RWPE1 (cell line): ENCODE data around the gene HSFX3.
"Not testable (repeated sequence)": the region's sequence is repeated elsewhere in the genome, so short reads cannot be mapped to it uniquely, and the experiment has no call there.

ENCODE experiments used
- CTCF ChIA-PET: fragments of 350-600 bp; sonication (Branson Sonifier 250); formaldehyde crosslinking; extraction: SDS; loops from one replicate; lab custom pipeline; 2021; lab: Yijun Ruan, JAX
- POLR2A ChIA-PET: fragments of 400-600 bp; formaldehyde crosslinking; extraction: SDS; loops from one replicate; lab custom pipeline; 2020; ENCODE audit warnings: antibody characterized with exemption; ENCODE audit not compliant: low non-redundant PET; lab: Yijun Ruan, JAX
- DNase-seq: peaks from one replicate; pipeline ENCODE4 v3.0.0; 2012; ENCODE audit warnings: low spot score
- H3K27ac ChIP-seq: fragments of 450-650 bp; 2 replicates; pipeline ENCODE4 v1.5.1; 2017
- TF ChIP-seq, protein P1 (sequence below): fragments of 450-650 bp; conservative IDR thresholded peaks from 2 replicates; pipeline ENCODE4 v1.5.1; 2017; ENCODE audit warnings: low read depth, mild to moderate bottlenecking

HSFX3 gene

DNA sequence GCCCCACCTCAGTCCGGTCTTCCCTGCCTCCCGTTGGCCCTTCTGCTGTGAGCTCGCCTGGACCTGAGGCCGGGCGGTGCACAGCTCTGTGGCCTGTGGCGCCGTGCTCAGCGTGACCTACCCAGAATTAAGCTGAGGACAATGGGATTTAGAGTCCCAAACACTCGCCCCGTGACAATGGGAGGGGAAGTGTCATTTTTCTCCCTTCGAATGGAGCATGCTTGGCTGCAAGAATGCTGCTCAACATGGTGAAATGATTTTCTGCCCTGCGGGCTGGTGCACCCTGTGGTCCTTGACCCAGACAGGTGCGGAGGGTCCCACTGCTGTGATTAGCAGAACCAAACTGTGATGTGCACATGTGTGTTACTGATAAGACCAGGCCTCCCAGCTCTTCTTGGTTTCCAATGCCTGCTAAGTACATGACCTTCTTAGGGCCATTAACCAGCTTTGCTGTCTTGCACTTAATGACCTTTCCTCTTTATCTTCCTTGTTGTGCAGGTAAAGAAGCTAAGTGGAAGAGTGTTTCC lies 8.1 kb downstream of the HSFX3 start:
- TF ChIP-seq, protein P1, sequence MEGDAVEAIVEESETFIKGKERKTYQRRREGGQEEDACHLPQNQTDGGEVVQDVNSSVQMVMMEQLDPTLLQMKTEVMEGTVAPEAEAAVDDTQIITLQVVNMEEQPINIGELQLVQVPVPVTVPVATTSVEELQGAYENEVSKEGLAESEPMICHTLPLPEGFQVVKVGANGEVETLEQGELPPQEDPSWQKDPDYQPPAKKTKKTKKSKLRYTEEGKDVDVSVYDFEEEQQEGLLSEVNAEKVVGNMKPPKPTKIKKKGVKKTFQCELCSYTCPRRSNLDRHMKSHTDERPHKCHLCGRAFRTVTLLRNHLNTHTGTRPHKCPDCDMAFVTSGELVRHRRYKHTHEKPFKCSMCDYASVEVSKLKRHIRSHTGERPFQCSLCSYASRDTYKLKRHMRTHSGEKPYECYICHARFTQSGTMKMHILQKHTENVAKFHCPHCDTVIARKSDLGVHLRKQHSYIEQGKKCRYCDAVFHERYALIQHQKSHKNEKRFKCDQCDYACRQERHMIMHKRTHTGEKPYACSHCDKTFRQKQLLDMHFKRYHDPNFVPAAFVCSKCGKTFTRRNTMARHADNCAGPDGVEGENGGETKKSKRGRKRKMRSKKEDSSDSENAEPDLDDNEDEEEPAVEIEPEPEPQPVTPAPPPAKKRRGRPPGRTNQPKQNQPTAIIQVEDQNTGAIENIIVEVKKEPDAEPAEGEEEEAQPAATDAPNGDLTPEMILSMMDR = no peak
- ChIA-PET CTCF (no interaction called here), POLR2A (no interaction called here)
- peak overlapping the region; percentile 89 for H3K27ac ChIP-seq
- DNase-seq = no peak

DNA sequence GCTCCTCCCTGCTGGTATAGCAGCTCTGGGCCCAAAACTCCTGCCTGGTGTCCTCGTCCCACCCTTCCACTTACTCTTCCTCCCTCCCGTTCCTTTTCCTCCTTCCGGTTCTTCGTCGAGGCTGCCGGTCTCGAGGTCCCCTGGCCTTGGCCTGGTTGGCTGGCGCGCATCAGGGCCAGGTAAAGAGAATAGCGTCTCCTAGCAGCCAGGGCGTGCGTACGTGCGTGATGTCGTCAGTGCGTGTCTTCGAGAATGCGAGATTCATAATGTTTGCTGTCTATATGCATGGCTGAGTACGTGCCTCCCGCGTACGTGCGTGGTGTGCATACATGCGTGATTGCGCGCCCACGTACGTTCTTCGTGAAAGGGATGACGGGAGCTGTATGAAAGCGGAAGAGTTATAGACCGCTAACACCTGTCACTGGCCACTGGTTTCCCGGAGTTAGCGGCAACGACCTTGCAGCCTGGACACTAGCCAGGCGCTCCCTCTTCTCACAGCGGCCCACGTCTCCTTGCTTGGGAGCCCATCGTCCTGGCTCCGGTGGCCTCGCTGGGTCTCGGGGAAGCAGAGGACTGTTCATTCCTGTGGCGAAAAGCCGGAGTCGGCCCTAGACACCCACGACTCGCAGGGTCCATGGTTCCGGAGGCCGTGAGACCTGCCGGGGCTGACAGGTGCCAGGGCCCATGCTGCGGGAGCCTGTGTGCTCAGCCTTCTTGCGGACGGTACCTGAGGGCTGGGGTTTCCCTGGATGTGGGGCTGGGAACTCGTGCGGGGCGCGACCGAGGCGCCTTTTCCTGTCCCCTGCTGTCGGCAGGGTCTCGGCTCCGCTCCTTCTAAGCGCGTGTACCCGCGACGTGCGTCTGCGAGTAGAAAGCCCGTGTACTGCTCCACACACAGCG lies 8.9 kb downstream of the HSFX3 start, which contains the start of gene EOLA1:
TSS of gene EOLA1 (plus strand) at position 392 of the 900 bp plus-strand sequence. CDS start 4,619 bp downstream, outside the sequence.
- peak within 1 kb of the TSS; percentile 89 for H3K27ac ChIP-seq
- TF ChIP-seq, protein P1 = no peak
- ChIA-PET POLR2A (no interaction called here), CTCF (no interaction called here)
- DNase-seq = no peak

DNA sequence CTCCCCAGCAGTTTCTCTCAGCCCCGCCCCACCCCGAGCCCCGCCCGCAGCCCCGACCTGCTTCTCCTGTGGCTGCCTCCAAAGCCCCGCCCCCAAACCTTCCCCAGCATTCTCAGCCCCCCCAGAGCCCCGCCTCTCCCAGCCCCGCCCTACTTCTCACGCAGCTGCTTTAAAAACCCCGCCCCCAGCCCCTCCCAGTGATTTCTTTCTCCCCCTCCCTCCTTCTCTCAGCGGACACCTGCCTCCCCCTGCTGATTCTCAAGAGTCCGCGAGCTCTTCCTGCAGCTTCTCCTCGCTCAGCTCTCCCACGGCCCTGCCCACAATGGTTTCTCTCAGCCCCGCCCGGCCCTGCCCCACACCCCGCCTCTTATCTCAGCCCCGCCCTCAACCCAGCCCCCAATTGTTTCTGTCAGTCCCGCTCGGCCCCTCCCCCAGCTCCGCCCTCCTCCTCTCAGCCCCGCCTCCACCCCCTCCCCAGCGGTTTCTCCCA lies 9.5 kb downstream of the HSFX3 start:
- DNase-seq = peak; percentile 83
- TF ChIP-seq, protein P1 = no peak
- POLR2A ChIA-PET = interaction anchor here (1.3 kb wide), 1 partner anchor 35 kb away, joined by 5 read pairs; the partner anchor contains the start of gene IDS
- CTCF ChIA-PET = no interaction called here
- peak overlapping the region; percentile 89 for H3K27ac ChIP-seq

DNA sequence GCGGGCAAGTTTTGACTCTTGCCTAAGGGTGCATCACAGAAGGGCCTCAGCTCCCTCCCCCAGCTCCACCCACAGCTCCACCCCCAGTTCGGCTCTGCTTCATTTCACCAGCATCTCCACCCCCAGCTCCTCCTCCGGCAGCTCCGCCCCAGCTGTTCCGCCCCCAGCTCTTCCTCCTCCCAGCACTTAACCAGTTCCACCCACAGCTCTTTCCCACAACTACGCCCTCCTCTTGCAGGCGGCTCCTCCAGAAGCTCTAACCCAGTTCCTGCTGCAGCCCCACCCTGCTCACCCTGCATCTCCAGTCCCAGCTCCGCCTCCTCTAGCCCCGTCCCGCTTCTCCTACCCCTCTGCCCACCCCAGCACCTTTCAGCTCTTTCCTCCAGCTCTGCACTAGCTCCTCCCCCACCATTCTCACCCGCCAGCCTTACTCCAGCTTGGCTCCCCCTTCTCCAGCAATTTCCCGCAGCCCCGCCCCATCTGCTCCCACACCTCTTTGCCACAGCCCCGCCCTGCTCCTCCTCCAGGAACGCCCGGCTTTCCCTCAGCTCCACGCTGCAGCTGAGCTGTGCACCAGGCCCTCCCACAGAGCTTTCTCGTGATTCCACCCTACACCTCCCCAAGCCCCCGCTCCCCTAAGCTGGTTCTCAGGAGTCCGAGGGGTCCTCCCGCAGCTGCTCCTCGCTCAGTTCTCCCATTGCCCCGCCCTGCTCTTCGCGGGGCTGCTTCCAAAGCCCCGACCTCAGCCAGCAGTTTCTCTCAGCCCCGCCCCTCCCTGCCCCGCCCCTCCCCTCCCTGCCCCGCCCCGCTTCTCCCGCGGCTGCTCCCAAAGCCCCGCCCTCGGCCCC lies 10.2 kb downstream of the HSFX3 start:
- TF ChIP-seq, protein P1 = no peak
- DNase-seq = peak; percentile 76
- POLR2A ChIA-PET = interaction anchor here (1.3 kb wide), 1 partner anchor 34 kb away, joined by 5 read pairs; the partner anchor contains the start of gene IDS
- peak overlapping the region; percentile 89 for H3K27ac ChIP-seq
- CTCF ChIA-PET = no interaction called here

DNA sequence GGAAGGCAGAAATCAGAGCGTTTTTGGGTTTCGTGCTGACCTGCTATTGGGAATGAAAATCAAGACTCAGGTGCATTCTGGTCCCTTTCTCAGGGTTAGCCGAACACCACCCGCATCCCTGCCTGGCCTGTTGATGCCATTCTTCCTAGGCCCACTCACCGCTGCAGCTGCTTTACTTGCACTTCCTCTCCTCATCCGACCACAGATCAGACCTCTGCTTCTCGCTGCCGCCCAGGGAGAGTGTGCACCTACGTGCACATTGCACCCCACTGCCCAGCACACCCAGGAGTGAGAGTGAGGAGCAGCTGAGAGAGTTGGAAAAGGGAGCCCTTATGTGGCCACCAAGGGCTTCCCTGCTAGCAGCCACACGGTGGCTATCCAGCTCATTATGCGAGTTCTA lies 12.2 kb downstream of the HSFX3 start:
- DNase-seq, POLR2A ChIA-PET, CTCF ChIA-PET, H3K27ac ChIP-seq: not testable (repeated sequence)

DNA sequence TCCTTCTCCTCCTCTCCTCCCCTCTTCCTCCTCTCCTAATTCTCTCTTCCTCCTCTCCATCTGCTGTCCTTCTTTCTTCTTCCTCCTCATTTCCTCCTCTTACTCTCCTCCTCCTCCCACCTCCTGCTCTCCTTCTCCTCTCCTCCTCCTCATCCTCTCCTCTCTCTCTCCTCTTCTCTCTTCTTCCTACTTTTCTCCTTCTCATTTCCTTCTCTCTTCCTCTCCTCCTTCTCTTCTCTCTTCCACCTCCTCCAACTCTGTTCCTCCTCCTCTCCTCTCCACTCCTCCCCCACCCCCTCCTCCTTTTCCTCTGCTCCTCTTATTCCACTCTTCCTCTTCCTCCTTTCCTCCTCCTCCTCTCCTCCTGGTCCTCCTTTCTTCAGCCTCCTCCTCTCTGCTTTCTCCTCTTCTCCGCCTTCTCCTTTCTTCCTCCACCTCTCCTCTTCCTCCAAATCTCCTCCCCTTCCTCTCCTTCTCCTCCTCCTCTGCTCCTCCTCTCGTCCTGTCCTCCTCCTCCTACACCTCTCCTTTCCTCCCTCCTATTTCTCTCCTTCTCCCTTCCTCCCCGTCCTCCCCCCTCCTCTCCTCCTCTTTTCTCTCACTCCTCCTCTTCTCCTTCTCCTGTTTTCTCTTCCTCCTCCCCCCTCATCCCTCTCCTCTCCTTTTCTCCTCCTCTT lies 14.7 kb downstream of the HSFX3 start:
- H3K27ac ChIP-seq, CTCF ChIA-PET, POLR2A ChIA-PET, DNase-seq: not testable (repeated sequence)

DNA sequence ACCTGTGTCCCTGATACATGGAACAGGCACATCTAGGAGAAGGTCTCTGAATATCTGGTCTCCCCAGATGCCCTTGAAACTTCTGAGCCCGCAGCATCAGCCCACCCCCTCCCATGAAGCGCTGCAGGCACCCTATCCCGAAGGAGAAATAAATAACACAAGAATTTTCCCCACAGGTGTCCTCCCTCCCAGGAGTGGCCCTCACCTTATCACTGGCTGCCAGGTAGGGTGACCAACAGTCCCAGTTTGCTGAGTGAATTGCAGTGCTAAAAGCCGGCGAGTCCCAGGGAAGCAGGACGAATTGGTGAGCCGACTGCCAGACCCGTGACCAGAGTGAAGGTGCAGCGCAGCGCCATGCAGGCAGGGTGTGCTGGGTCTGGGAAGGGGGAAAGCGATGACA lies 15.7 kb downstream of the HSFX3 start:
- DNase-seq, POLR2A ChIA-PET, CTCF ChIA-PET, H3K27ac ChIP-seq: not testable (repeated sequence)

DNA sequence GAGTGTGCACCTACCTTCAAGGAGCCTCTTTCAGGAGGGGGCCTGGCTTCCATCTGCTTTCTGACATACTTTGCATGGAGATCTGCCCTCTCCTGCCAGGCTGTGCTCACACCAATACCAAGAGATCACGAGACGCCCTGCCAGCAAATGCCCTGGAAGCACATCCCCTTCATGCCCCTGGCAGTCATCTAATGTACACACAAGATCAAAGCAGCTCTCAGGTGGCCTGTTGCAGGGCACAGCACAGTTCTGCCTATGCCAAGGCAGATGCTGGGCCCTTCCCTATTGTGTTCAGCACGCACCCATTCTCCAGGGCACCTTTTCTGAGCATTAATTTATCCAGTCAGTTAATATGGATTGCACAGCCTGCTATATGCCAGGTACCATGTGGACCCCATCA lies 16.9 kb downstream of the HSFX3 start:
- DNase-seq, POLR2A ChIA-PET, H3K27ac ChIP-seq, CTCF ChIA-PET: not testable (repeated sequence)
